GM12878 (cell line): Measurements from ENCODE around the gene FNTB. TPM values are rescaled to one million over a fixed set of nuclear protein-coding genes. Genes with fewer than 3 reads are reported as not detected.

Experiments used
- ATF3 ChIP-seq: IDR thresholded peaks from 2 replicates; pipeline ENCODE4 v1.6.1; 2011; ENCODE audit warnings: low read depth, mild to moderate bottlenecking, low read length, moderate library complexity, borderline replicate concordance; ENCODE audit errors: extremely low read depth
- CBX3 ChIP-seq: fragments of 200-600 bp; sonication (generic); IDR thresholded peaks from 2 replicates; pipeline ENCODE4 v1.6.1; 2016; ENCODE audit warnings: low read depth, borderline replicate concordance
- CUX1 ChIP-seq: IDR thresholded peaks from 2 replicates; pipeline ENCODE4 v1.6.1; 2012; ENCODE audit warnings: improper control_type of control experiment, low read depth, low read length; ENCODE audit not compliant: insufficient replicate concordance
- HDAC2 ChIP-seq: fragments of 200-600 bp; sonication (generic); IDR thresholded peaks from 2 replicates; pipeline ENCODE4 v1.6.1; 2017
- LARP7 ChIP-seq: fragments of 450-650 bp; IDR thresholded peaks from 2 replicates; pipeline ENCODE4 v1.6.1; 2017; ENCODE audit warnings: mild to moderate bottlenecking
- NFYA ChIP-seq: IDR thresholded peaks from 2 replicates; pipeline ENCODE4 v1.6.1; 2011; ENCODE audit warnings: low read depth, mild to moderate bottlenecking, low read length, improper control_type of control experiment, borderline replicate concordance
- NRF1 ChIP-seq: conservative IDR thresholded peaks from 2 replicates; pipeline ENCODE4 v1.6.1; 2011; ENCODE audit warnings: mild to moderate bottlenecking, low read depth, low read length, improper control_type of control experiment
- PAX8 ChIP-seq: fragments of 450-650 bp; IDR thresholded peaks from 2 replicates; pipeline ENCODE4 v1.6.1; 2017; ENCODE audit warnings: mild to moderate bottlenecking, moderate library complexity
- SIX5 ChIP-seq: IDR thresholded peaks from 2 replicates; pipeline ENCODE4 v1.6.1; 2011; ENCODE audit warnings: mild to moderate bottlenecking, low read depth, low read length, moderate library complexity; ENCODE audit not compliant: severe bottlenecking
- SRF ChIP-seq, 2 experiments: IDR thresholded peaks; 2 replicates each; pipeline ENCODE4 v1.6.1; 2011; ENCODE audit warnings: low read depth in 2 of 2, low read length in 2 of 2, mild to moderate bottlenecking in 1 of 2, moderate library complexity in 1 of 2
- STAT3 ChIP-seq: IDR thresholded peaks from 2 replicates; pipeline ENCODE4 v1.6.1; 2011; ENCODE audit warnings: low read depth, low read length, improper control_type of control experiment
- TBL1XR1 ChIP-seq: IDR thresholded peaks from 2 replicates; pipeline ENCODE4 v1.6.1; 2012; ENCODE audit warnings: low read depth, low read length, improper control_type of control experiment
- TCF7 ChIP-seq: IDR thresholded peaks from 2 replicates; pipeline ENCODE4 v1.6.1; 2014; ENCODE audit warnings: antibody characterized with exemption, borderline replicate concordance
- polyA plus RNA-seq, 11 experiments: library from polyadenylated mRNA; depleted of rRNA in 4 of 11; unstranded in 6 of 11; stranded (reverse) in 5 of 11; fragments of >200 nt; fragmentation: Nextera tagmentation in 4 of 11; fragmentation: Illumina TruSeq in 1 of 11; extraction: Ambion mirVana in 4 of 11; extraction: Trizol in 1 of 11; gene quantifications; 1 replicate in 1 of 11; 2 replicates in 10 of 11; pipeline versions ENCODE4 v1.2.1 to v1.2.3, GENCODE V29; 2011 to 2016; ENCODE audit warnings: inconsistent platforms in 2 of 11, missing spikeins in 2 of 11, low read depth in 1 of 11
- total RNA-seq, 4 experiments: library from RNA; depleted of rRNA in 3 of 4; stranded (reverse); fragments of >200 nt in 3 of 4; fragmentation: Illumina TruSeq in 1 of 4; extraction: Trizol in 1 of 4; gene quantifications; 2 replicates each; pipeline versions ENCODE4 v1.2.1 to v1.2.3, GENCODE V29; 2013 to 2021
- TF ChIP-seq, protein P1 (sequence below): fragments of 450-650 bp; IDR thresholded peaks from 2 replicates; pipeline ENCODE4 v1.6.1; 2017; ENCODE audit warnings: mild to moderate bottlenecking, moderate library complexity
- TF ChIP-seq, protein P2 (sequence below): fragments of 450-650 bp; IDR thresholded peaks from 2 replicates; pipeline ENCODE4 v1.6.1; 2016; ENCODE audit warnings: mild to moderate bottlenecking, moderate library complexity, borderline replicate concordance

The FNTB gene
- total and polyA plus RNA-seq, 10 of the 15 experiments (the other 5 are each of a cell fraction or from before 2014, with no cell fraction given), result 10.4 to 25.1 (median 16.7) TPM

DNA sequence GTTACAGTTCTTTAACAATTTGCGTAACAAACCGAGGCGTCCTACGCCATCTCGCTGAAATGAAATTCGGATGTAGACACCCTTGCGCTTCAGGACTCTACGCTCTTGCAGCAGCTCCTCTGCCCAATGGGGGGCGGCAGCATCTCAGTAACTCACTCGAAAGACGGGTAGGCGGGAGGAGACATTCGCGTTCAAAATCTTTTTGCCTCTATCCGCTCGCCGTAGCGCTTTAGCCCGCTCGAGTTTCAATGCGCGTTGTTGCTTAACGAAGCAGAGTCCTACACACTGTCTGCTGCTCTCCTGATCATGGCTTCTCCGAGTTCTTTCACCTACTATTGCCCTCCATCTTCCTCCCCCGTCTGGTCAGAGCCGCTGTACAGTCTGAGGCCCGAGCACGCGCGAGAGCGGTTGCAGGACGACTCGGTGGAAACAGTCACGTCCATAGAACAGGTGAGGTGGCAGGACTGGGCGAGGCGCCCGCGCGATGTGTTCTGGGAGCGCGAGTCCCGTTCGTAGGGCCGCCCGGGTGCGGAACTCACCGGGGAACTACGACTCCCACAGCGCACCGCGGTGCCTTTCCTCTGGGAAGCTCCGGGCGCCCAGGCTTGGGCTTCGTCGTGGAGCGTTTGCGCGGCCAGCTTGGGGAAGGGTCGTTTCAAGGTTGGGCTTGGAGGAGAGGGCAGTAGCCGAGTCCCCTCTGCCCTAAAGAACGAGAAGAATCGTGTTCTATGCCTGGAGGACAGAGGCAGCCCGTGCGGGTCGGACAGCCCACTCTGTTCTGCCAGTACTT lies at the start of gene FNTB (continued):
- TF ChIP-seq ATF3 (no peak), SIX5 (peak; percentile 88), CBX3 (no peak), LARP7 (no peak), TCF7 (no peak), TBL1XR1 (no peak), SRF (IDR thresholded peaks at IDR 0.05; ENCODE audit: low read depth in 2 of 2, low read length in 2 of 2) (no peak), CUX1 (no peak), PAX8 (no peak), NFYA (no peak), HDAC2 (no peak), STAT3 (no peak), NRF1 (0 out of 2 replicates have a peak, but pooled peaks have one; percentile 11)
- TF ChIP-seq, protein P1, sequence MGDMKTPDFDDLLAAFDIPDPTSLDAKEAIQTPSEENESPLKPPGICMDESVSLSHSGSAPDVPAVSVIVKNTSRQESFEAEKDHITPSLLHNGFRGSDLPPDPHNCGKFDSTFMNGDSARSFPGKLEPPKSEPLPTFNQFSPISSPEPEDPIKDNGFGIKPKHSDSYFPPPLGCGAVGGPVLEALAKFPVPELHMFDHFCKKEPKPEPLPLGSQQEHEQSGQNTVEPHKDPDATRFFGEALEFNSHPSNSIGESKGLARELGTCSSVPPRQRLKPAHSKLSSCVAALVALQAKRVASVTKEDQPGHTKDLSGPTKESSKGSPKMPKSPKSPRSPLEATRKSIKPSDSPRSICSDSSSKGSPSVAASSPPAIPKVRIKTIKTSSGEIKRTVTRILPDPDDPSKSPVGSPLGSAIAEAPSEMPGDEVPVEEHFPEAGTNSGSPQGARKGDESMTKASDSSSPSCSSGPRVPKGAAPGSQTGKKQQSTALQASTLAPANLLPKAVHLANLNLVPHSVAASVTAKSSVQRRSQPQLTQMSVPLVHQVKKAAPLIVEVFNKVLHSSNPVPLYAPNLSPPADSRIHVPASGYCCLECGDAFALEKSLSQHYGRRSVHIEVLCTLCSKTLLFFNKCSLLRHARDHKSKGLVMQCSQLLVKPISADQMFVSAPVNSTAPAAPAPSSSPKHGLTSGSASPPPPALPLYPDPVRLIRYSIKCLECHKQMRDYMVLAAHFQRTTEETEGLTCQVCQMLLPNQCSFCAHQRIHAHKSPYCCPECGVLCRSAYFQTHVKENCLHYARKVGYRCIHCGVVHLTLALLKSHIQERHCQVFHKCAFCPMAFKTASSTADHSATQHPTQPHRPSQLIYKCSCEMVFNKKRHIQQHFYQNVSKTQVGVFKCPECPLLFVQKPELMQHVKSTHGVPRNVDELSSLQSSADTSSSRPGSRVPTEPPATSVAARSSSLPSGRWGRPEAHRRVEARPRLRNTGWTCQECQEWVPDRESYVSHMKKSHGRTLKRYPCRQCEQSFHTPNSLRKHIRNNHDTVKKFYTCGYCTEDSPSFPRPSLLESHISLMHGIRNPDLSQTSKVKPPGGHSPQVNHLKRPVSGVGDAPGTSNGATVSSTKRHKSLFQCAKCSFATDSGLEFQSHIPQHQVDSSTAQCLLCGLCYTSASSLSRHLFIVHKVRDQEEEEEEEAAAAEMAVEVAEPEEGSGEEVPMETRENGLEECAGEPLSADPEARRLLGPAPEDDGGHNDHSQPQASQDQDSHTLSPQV, result no peak
- TF ChIP-seq, protein P2, sequence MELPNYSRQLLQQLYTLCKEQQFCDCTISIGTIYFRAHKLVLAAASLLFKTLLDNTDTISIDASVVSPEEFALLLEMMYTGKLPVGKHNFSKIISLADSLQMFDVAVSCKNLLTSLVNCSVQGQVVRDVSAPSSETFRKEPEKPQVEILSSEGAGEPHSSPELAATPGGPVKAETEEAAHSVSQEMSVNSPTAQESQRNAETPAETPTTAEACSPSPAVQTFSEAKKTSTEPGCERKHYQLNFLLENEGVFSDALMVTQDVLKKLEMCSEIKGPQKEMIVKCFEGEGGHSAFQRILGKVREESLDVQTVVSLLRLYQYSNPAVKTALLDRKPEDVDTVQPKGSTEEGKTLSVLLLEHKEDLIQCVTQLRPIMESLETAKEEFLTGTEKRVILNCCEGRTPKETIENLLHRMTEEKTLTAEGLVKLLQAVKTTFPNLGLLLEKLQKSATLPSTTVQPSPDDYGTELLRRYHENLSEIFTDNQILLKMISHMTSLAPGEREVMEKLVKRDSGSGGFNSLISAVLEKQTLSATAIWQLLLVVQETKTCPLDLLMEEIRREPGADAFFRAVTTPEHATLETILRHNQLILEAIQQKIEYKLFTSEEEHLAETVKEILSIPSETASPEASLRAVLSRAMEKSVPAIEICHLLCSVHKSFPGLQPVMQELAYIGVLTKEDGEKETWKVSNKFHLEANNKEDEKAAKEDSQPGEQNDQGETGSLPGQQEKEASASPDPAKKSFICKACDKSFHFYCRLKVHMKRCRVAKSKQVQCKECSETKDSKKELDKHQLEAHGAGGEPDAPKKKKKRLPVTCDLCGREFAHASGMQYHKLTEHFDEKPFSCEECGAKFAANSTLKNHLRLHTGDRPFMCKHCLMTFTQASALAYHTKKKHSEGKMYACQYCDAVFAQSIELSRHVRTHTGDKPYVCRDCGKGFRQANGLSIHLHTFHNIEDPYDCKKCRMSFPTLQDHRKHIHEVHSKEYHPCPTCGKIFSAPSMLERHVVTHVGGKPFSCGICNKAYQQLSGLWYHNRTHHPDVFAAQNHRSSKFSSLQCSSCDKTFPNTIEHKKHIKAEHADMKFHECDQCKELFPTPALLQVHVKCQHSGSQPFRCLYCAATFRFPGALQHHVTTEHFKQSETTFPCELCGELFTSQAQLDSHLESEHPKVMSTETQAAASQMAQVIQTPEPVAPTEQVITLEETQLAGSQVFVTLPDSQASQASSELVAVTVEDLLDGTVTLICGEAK, result peak; percentile 38; the same call in 1 of the 2 replicates
